GM18519 (cell line): ENCODE data around the gene SLC16A7.

ENCODE experiments used
- ATAC-seq: cut with Tn5 transposase; IDR thresholded peaks from one replicate; pipeline ENCODE4 v1.9.1; 2021; ENCODE audit warnings: mild to moderate bottlenecking, moderate library complexity; ENCODE audit not compliant: unreplicated experiment, low FRiP score

SLC16A7 gene

GRCh38 chr12:59620326-59620725 lies 24.5 kb downstream of the SLC16A7 start:
- ATAC-seq = no peak

- no peak for ATAC-seq
Measured at GRCh38 chr12:59624732-59625460, 29.1 kb downstream of the SLC16A7 start.

GRCh38 chr12:59626382-59626781 lies 30.6 kb downstream of the SLC16A7 start:
- ATAC-seq = no peak

GRCh38 chr12:59627582-59627981 lies 31.8 kb downstream of the SLC16A7 start:
- ATAC-seq = no peak

GRCh38 chr12:59629890-59630289 lies 34.1 kb downstream of the SLC16A7 start:
- no peak for ATAC-seq

GRCh38 chr12:59632408-59632807 lies 36.6 kb downstream of the SLC16A7 start:
- ATAC-seq = no peak

GRCh38 chr12:59634254-59634653 lies 38.4 kb downstream of the SLC16A7 start:
- ATAC-seq = no peak

GRCh38 chr12:59636945-59637691 lies 41.3 kb downstream of the SLC16A7 start:
- no peak for ATAC-seq

- no peak for ATAC-seq
Measured at GRCh38 chr12:59637692-59638070, 41.9 kb downstream of the SLC16A7 start.

- no peak for ATAC-seq
Measured at GRCh38 chr12:59643550-59643949, 47.7 kb downstream of the SLC16A7 start.

GRCh38 chr12:59645242-59645641 lies 49.4 kb downstream of the SLC16A7 start:
- ATAC-seq = no peak

- no peak for ATAC-seq
Measured at GRCh38 chr12:59646636-59647035, 50.8 kb downstream of the SLC16A7 start.

GRCh38 chr12:59649203-59649602 lies 53.4 kb downstream of the SLC16A7 start:
- no peak for ATAC-seq

GRCh38 chr12:59650588-59651228 lies 54.9 kb downstream of the SLC16A7 start:
- no peak for ATAC-seq

GRCh38 chr12:59651229-59651920 lies 55.5 kb downstream of the SLC16A7 start:
- ATAC-seq = no peak

- no peak for ATAC-seq
Measured at GRCh38 chr12:59652130-59652529, 56.3 kb downstream of the SLC16A7 start.

- no peak for ATAC-seq
Measured at GRCh38 chr12:59654061-59654460, 58.2 kb downstream of the SLC16A7 start.

GRCh38 chr12:59657266-59657665 lies 61.4 kb downstream of the SLC16A7 start:
- ATAC-seq = no peak

- no peak for ATAC-seq
Measured at GRCh38 chr12:59657711-59658110, 61.9 kb downstream of the SLC16A7 start.

- ATAC-seq = no peak
Measured at GRCh38 chr12:59660148-59660547, 64.3 kb downstream of the SLC16A7 start.
